Colon (tissue), 2 donors: ENCODE measurements around the gene TRAPPC5.

Experiments
- FAIRE-seq: peaks from 2 replicates; lab custom pipeline; 2012; peaks lifted over from hg19 to GRCh38; lab: Jason Lieb, UNC
- donor health status: control.
- donor health status: control.

Gene TRAPPC5

GRCh38 chr19:7732045-7732444, 51.4 kb downstream of the TRAPPC5 start, which contains the start of gene CLEC4G:
TSS of gene CLEC4G (minus strand) at chr19:7732110. CDS start at chr19:7732102, 8 bp downstream.
- no peak for FAIRE-seq

GRCh38 chr19:7733376-7733775, 52.7 kb downstream of the TRAPPC5 start:
- no peak for FAIRE-seq

- no peak for FAIRE-seq
These were observed 53.9 kb downstream of the TRAPPC5 start for GRCh38 chr19:7734220-7735203.

GRCh38 chr19:7736148-7736547, 55.5 kb downstream of the TRAPPC5 start:
- FAIRE-seq: no peak

- FAIRE-seq: no peak
These were observed 56.6 kb downstream of the TRAPPC5 start for GRCh38 chr19:7737215-7737614.
